ENCODE measurements around the gene WDR46. TPM values are rescaled to one million over a fixed set of nuclear protein-coding genes. Genes with fewer than 3 reads are reported as not detected.
"Not testable (repeated sequence)": the region's sequence is repeated elsewhere in the genome, so short reads cannot be mapped to it uniquely, and the experiment has no call there.

Gene WDR46
- total RNA-seq, 1 experiment from 2014 or later = 92.5 TPM

DNA sequence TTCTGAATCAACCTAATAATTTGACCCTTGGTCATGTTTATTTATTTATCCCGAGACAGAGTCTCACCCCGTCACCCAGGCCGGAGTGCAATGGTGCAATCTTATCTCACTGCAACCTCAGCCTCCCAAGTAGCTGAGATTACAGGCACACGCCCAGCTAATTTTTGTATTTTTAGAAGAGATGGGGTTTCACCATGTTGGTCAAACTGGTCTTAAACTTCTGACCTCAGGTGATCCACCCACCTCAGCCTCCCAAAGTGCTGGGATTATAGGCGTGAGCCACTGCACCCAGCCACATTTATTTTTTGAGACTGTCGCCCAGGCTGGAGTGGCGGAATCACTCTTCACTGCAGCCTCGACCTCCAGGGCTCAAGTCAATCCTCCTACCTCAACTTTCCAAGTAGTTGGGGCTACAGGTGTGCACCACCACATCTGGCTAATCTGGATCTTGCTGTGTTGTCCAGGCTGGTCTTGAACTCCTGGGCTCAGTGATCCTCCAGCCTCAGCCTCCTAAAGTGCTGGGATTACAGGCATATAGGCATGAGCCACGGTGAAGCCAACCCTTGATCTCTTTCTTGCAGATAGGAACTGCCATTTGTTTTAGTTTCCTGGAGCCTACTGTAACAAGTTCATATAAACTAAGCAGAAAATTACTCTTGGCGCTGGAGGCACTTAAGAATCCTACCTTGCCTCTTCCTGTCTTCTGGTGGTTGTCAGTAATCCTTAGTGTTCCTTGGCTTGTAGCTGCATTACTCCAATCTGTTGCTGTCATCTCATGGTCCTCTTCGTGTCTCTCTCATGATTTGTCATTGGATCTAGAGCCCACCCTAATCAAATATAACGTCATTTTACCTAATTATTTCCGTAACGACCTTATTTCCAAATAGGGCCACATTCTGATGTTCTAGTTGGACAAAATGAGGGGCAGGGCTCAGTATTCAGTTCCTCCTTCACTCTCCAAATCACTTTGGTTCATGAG is 14.8 kb downstream of the WDR46 start:
- in situ Hi-C loops (cut with HindIII; ENCODE audit: low pct_unique_long_range_greater_than_20kb, low sequenced_read_pairs) = no loop called here

DNA sequence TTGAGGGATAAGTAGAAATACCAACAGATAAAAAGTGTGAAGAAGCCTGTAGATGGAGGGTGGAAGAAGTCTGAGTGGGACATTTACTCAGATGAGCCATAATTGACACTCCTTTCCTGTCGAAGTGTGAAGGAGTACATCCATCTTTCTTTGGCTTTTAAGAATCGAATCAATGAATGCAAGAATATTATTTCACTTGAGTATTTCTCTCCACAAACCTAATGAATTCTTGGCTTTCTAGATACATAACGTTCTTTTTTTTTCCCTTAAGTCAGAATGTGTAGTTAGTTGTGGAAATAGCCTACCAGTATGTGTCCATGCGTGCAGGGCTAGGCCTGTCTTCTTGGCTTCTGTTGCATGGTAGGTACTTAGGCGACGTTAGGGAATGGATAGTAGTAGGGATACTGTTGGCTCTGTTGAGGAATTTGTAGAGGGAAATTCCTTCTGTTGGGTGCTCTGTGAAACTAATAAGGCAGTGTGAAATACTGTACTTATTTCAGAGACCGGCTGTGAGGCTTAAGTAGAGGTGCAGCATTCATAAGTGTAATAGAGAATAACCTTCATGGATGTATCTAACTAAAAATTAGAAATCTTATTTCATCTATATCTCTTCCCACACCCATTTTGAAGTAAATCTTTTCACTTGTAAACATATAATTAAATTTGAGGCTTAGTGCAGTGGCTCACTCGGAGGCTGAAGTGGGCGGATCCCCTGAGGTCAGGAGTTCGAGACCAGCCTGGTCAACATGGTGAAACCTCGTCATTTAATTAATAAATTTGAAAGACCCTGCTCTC is 15.7 kb downstream of the WDR46 start:
- in situ Hi-C loops (cut with HindIII; ENCODE audit: low pct_unique_long_range_greater_than_20kb, low sequenced_read_pairs) = no loop called here
- DNase-seq (ENCODE audit: low read depth) = no peak

More for the DNA sequence above, 14.8 kb downstream of the WDR46 start:
- no peak for DNase-seq (ENCODE audit: low read depth)

DNA sequence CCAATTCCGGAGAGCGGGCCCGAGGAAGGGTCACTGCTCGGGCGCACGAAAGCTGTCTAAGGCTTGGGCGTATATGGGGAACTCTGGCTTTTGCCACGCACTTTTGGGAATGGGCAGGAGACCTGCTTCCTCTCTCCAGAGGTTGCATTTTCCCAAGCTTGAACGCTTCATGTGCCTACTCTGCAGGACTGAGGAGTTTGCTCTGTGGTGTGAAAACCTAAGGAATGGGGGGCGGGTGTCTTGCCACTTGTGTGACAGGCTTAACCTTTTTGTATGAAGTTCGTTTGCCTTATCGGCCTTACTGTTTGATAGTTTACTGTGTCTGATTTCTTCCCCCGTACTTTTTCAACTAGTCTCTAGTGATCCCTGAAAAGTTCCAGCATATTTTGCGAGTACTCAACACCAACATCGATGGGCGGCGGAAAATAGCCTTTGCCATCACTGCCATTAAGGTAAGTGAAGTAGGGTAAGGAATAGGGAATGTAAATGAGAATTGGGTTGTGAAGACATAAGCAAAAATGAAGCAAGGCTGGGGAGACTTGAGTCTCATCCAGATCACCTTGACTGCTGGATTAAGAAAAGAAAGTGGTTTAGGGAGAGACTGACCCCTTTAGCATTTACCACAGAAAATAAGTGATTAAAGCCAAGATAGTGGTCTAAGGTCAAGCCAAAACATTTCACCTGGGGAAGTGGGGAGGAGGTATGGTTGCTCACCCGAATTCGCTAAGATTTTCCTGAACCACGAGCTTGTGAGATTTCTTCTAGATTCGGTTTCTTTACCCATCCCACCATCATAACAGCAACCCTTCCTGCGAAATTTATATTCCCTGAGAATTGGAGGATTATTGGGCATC is 16.5 kb downstream of the WDR46 start:
- no peak for DNase-seq (ENCODE audit: low read depth)
- in situ Hi-C loops (cut with HindIII; ENCODE audit: low pct_unique_long_range_greater_than_20kb, low sequenced_read_pairs) = no loop called here

DNA sequence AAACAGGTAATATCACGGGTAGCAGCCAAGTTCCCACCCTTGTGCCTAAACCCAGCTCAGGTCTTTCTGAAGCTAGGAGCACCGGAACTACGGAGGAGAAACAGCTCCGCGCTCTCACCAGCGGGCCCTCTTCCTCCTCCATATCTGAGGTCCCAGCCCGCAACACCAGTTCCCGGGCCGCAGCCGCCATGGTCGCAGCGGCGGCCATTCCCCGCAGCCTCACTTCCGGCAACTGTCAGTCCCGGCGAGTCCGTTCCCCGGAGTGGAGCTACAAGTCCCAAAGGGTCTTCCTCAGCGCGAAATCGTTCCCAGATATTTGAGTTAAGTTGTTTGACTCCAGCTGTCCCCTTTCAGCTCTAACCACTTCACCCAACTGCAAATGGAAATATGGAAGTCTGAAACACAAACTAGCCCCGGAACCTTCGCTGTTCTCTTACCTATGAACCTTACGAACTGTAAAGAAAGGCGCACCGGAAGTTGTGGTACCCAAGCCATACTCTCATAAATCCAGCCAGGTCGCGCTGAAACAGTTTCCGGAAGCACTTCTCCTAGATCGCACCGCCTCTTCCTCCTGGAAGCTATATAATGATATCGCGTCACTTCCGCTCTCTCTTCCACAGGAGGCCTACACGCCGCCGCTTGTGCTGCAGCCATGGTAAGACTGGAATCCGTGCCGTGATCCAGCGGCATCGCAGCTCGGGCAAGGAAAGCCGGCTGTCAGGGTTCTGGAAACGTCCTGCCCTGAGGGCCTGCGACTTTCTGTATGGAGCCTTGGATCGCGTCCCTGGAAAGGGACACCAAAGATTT is 17.4 kb downstream of the WDR46 start, which contains the start of the genes RPS18 and VPS52:
Gene RPS18 (plus strand): TSS at position 608 of the 807 bp plus-strand sequence. CDS start 45 bp downstream, at position 653.
Gene VPS52 (minus strand): TSS at position 409 of the 807 bp plus-strand sequence. CDS start 201 bp downstream, at position 208.
- in situ Hi-C loops (cut with HindIII; ENCODE audit: low pct_unique_long_range_greater_than_20kb, low sequenced_read_pairs) = no loop called here
- peak; percentile 96 for DNase-seq (ENCODE audit: low read depth)

DNA sequence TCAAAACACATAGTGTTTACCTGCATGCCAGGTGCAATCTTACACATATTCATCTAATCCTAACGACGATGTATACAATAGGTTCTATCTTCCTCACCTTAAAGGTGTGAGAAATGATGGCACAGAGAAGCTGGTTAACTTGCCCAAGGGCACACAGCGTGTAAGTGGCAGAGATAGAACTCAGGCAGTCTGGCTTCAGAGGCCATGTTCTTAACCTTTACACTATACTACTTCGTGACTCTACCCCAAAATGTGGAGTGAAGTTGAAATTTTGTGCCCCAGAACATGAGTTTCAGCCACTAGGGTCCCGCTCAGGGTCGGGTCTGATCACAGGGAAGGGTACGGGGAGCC is 17.9 kb downstream of the WDR46 start:
- in situ Hi-C loops (cut with HindIII; ENCODE audit: low pct_unique_long_range_greater_than_20kb, low sequenced_read_pairs) = no loop called here
- no peak for DNase-seq (ENCODE audit: low read depth)

DNA sequence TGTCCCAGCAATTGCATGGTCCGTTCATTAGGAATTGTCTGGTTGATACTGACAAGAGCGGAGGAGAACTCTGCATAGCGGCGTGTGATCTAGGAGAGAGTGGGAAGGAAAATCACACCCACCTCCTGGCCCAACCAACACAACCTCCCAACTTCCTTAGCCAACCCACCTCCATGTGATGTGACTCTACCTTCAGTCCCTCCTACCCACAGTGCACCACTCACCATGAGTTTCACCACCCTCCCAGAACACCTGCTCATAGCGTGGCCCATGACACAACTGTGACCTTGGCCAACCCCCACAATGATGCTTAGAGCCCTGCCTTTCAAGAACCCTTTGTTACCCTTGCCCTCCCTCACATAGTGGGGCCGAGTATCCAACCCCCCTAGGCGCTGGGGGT is 25.0 kb downstream of the WDR46 start:
- DNase-seq (ENCODE audit: low read depth) = no peak
- in situ Hi-C loops (cut with HindIII; ENCODE audit: low pct_unique_long_range_greater_than_20kb, low sequenced_read_pairs) = no loop called here

DNA sequence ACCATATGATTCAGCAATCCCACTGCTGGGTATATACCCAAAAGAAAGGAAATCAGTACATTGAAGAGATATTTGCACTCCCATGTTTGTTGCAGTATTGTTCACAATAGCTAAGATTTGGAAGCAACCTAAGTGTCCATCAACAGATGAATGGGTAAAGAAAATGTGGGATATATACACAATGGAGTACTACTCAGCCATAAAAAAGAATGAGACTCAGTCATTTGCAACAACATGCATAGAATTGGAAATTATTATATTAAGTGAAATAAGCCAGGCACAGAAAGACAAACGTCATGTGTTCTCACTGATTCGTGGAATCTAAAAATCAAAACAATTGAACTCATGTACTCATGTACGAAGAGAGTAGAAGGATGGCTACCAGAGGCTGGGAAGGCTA is 26.5 kb downstream of the WDR46 start:
- in situ Hi-C loops (cut with HindIII; ENCODE audit: low pct_unique_long_range_greater_than_20kb, low sequenced_read_pairs); DNase-seq (ENCODE audit: low read depth): not testable (repeated sequence)

GRCh38 chr6:33259032-33259431 is 30.0 kb downstream of the WDR46 start:
- in situ Hi-C loops (cut with HindIII; ENCODE audit: low pct_unique_long_range_greater_than_20kb, low sequenced_read_pairs) = no loop called here
- DNase-seq (ENCODE audit: low read depth) = no peak

GRCh38 chr6:33254591-33254990 is 34.4 kb downstream of the WDR46 start:
- DNase-seq (ENCODE audit: low read depth) = no peak
- in situ Hi-C loops (cut with HindIII; ENCODE audit: low pct_unique_long_range_greater_than_20kb, low sequenced_read_pairs) = no loop called here

DNA sequence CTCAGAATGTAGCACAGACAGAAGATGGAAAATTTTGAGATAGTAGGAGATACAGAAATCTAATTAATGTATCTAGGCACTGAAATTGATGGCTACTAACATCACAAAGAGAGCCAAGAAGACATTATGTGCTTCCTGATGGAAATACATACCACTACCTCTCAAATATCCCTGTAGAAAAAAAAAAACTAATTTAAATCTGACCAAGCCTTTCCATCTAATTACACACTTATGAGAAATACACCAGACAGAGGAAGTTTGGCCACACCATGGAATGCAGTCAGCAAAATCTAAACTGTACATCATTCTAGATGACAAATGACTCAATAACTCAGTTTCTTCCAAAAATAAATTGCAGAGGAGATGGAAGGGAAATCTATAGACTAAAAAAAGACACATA is 36.3 kb downstream of the WDR46 start:
- in situ Hi-C loops (cut with HindIII; ENCODE audit: low pct_unique_long_range_greater_than_20kb, low sequenced_read_pairs) = no loop called here
- DNase-seq (ENCODE audit: low read depth) = no peak

DNA sequence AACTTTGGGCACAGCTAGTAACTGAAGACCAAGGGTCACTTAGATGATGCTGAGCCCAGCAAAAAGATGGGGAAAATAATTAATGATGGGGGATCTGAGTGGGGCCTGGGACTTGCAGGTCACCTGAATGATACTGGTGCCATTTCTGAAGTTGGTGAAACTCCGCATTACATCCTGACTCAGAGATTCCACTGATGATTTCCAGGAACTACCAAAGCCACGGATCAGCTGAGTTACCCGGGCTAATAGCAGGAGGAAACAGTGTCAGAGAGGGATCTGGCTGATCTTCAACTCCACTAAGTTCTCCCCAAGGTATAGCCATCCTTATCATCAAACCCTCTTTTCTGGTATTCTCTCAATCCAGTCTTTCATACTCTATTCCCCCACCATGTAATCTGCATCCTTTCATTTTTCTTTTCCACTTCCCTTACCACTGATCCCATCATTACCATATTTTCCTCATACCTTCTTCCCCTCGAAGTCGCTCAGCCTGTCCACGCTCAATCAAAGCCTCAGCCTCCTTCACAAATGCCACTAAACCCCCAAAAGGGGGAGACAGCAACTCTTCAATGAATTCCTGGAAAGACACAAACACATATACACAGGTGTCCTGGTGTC is 37.5 kb downstream of the WDR46 start:
- DNase-seq (ENCODE audit: low read depth) = no peak
- in situ Hi-C loops (cut with HindIII; ENCODE audit: low pct_unique_long_range_greater_than_20kb, low sequenced_read_pairs) = no loop called here

DNA sequence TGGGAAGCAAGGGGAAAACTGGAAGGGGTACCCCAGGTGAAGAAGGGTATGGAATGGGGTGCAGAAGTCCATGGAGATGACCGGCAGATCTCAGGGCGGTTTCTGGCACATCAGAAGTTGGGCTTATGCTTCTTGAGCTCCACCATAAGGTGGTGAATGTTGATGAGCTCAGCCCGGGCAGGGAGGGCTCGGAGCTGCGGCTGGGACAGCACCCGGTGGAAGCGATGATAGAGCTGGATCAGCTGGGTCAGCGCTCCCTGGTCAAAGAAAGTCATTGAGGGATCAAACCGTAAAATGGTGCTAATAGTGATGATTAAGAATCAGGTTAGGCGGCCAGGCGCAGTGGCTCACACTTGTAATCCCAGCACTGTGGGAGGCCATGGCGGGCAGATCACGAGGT is 38.3 kb downstream of the WDR46 start:
- no peak for DNase-seq (ENCODE audit: low read depth)
- in situ Hi-C loops (cut with HindIII; ENCODE audit: low pct_unique_long_range_greater_than_20kb, low sequenced_read_pairs) = no loop called here

DNA sequence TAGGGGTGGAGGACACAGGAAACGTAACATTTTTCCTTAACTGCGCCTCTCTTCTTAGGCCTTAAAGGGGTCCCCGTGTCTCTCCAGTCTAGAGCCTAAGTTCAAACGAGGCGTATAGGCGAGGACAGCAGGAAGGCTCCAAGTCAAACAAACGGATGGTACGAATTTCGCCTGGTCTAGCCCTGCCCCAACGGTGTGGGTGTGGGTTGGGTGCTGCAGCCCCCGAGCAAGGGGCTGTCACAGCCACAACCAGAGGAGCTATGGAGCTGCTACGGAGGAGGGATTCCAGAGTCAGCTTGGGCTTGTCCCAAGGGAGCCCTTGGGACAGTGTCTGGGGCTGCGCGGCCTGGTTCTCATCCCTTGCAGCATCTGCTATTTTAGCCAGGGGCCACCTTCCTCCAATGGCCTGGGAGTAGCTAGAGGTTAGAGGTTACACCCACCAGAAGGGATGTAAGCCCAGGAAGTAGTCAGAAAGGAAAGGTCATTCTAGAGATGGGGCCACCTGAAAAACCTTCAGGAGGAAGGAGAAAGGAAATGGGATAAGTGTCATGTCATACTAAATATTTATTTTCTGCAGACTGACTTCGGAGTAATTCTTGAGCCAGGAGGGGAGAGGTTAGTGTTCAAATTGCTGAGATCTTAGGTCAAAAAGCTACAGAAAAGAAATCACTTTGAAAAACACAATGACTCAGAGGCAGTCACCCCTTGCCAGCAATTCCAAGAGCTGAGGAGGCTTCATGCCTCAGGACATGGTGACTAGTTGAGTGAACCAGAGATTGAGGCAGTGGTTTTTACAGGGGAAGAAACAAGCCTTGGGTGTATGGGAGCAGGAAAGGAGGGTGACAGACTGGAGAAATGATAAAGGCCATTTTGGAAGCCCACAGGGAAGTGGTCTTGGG is 39.1 kb downstream of the WDR46 start:
- in situ Hi-C loops (cut with HindIII; ENCODE audit: low pct_unique_long_range_greater_than_20kb, low sequenced_read_pairs) = no loop called here
- DNase-seq (ENCODE audit: low read depth) = peak; percentile 64

GRCh38 chr6:33248932-33249731 is 39.9 kb downstream of the WDR46 start:
- in situ Hi-C loops (cut with HindIII; ENCODE audit: low pct_unique_long_range_greater_than_20kb, low sequenced_read_pairs) = no loop called here
- DNase-seq (ENCODE audit: low read depth) = peak; percentile 99

DNA sequence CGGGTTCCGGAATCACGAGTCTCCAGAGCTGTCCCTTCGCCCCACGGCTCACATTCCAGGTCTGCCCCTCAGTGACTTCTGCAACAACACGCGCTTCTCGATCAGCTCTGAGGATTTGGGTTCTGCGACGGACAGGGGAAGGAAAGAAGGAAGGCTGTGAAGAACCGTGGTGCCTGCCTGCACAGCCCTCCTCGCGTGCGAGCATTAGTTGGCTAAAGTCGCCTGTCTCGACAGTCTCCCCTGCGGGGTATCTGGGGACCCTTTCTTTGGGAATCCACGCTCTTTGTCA is 40.5 kb downstream of the WDR46 start:
- in situ Hi-C loops (cut with HindIII; ENCODE audit: low pct_unique_long_range_greater_than_20kb, low sequenced_read_pairs) = no loop called here
- no peak for DNase-seq (ENCODE audit: low read depth)

All from Caki2 (cell line).